Brain microvascular endothelial cell (primary cell): Measurements from ENCODE around the gene LRRC4C.

Source experiments
- DNase-seq: peaks from one replicate; pipeline ENCODE4 v3.0.0-alpha.2; 2020
- H3K27ac ChIP-seq: fragments of 250-450 bp; sonication (Bioruptor Pico); 2 replicates; pipeline ENCODE4 v1.5.1; 2020; ENCODE audit warnings: mild to moderate bottlenecking, moderate library complexity
- H3K27me3 ChIP-seq: fragments of 250-450 bp; sonication (Bioruptor Pico); replicated peaks from 2 replicates; pipeline ENCODE4 v1.5.1; 2020; ENCODE audit warnings: mild to moderate bottlenecking
- H3K36me3 ChIP-seq: fragments of 250-450 bp; sonication (Bioruptor Pico); replicated peaks from 2 replicates; pipeline ENCODE4 v1.5.1; 2020; ENCODE audit warnings: mild to moderate bottlenecking
- H3K4me3 ChIP-seq: 2 replicates; pipeline ENCODE4 v1.5.1; 2011; ENCODE audit warnings: low read depth, mild to moderate bottlenecking, control low read depth, low read length, moderate library complexity
- in situ Hi-C: cut with HindIII; loops from 2 replicates; pipeline ENCODE4 v1.10.0; 2017; ENCODE audit warnings: low sequenced_read_pairs, low pct_ligation_motif_present
- TF ChIP-seq, protein P1 (sequence below): IDR thresholded peaks from 2 replicates; pipeline ENCODE4 v1.5.1; 2011; ENCODE audit warnings: low read depth, mild to moderate bottlenecking, moderate library complexity, low read length, control low read depth, inconsistent platforms; ENCODE audit errors: missing control alignments

The LRRC4C gene

DNA sequence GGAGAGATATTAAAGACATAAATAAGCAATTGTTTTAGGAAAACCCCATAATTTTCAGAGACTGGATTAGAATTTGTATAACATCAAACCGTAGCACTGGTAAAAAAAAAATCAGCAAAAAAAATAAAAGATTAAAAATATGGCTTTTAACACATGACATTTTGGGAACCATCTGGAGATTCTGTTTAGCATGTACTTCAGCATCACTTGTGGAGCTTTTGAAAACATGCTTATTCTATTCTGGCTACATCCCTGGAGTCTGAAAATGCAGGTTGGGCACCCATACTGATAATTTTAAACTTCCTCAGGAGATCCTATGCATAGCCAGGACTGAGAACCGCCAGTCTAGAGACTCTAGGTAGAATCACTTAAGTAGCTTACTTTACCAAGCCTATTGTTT lies 1190.9 kb downstream of the LRRC4C start:
- no peak for DNase-seq
- in situ Hi-C loops = no loop called here
- H3K27me3 ChIP-seq = no peaks in the 10 kb centered on the region
- no peak overlapping the region for H3K27ac ChIP-seq
- no peak overlapping the region for H3K4me3 ChIP-seq
- H3K36me3 ChIP-seq = no peaks in the 10 kb centered on the region
- TF ChIP-seq, protein P1, sequence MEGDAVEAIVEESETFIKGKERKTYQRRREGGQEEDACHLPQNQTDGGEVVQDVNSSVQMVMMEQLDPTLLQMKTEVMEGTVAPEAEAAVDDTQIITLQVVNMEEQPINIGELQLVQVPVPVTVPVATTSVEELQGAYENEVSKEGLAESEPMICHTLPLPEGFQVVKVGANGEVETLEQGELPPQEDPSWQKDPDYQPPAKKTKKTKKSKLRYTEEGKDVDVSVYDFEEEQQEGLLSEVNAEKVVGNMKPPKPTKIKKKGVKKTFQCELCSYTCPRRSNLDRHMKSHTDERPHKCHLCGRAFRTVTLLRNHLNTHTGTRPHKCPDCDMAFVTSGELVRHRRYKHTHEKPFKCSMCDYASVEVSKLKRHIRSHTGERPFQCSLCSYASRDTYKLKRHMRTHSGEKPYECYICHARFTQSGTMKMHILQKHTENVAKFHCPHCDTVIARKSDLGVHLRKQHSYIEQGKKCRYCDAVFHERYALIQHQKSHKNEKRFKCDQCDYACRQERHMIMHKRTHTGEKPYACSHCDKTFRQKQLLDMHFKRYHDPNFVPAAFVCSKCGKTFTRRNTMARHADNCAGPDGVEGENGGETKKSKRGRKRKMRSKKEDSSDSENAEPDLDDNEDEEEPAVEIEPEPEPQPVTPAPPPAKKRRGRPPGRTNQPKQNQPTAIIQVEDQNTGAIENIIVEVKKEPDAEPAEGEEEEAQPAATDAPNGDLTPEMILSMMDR = no peak

DNA sequence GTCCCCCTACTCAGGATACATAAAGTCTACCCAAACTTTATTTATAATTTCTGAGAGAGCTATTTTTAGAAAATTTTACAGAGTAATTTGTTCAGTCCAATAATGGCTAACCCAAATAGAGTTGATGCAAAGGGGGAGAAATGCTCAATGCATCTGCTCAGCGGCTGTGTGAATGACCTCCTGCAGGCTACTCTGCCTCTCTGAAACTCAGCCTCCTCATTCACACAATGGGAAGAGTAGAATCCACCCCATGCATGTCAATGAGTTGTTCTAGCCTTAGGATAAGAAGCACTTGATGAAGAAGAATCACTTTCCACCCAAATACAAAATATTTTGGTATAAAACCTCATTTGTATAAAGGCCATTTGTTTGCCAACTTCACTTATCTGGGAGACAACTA lies 1204.0 kb downstream of the LRRC4C start:
- H3K36me3 ChIP-seq = no peaks in the 10 kb centered on the region
- in situ Hi-C loops = no loop called here
- no peak overlapping the region for H3K27ac ChIP-seq
- TF ChIP-seq, protein P1 = no peak
- no peak overlapping the region for H3K4me3 ChIP-seq
- no peak for DNase-seq
- H3K27me3 ChIP-seq = no peaks in the 10 kb centered on the region

DNA sequence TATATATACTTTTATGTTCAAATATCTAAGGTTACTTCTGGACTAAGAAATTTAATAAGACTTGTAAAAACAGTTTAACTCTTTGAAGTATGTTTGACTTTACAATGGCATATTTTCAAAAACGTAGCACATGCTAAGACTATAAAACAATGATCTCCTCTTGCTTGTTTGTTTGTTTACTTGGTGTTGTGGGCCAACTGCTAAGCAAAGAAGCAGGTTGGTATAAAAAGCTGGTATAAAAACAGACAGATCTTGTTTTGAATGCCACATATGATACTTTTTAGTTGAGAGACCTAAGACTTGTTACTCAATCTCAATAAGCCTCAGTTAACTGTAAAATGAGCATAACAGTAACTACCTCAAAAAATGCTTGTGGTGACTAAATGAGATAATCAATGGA lies 1206.3 kb downstream of the LRRC4C start:
- TF ChIP-seq, protein P1 = no peak
- Histone ChIP-seq H3K27ac (no peak overlapping the region), H3K36me3 (no peaks in the 10 kb centered on the region), H3K27me3 (no peaks in the 10 kb centered on the region), H3K4me3 (no peak overlapping the region)
- no peak for DNase-seq
- in situ Hi-C loops = no loop called here

DNA sequence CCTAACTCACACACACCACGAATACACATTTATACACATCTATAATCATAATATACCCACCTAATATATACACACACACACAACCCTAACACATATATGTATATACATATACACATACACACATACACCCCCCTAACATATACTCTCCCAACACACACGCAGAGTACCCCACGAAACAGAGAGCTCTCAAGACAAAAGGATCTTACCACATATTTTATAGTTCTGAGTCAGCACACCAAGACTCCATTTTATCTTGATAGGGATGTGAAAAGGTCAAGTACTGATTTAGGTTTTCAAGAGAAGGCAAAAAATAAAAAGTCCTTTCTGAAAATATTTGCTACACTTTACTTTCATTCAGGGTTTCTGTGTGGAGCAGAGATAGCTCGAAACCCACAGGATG lies 1207.2 kb downstream of the LRRC4C start:
- no peaks in the 10 kb centered on the region for H3K27me3 ChIP-seq
- no peak overlapping the region for H3K4me3 ChIP-seq
- in situ Hi-C loops = no loop called here
- no peak for DNase-seq
- TF ChIP-seq, protein P1 = no peak
- H3K27ac ChIP-seq = no peak overlapping the region
- H3K36me3 ChIP-seq = no peaks in the 10 kb centered on the region

DNA sequence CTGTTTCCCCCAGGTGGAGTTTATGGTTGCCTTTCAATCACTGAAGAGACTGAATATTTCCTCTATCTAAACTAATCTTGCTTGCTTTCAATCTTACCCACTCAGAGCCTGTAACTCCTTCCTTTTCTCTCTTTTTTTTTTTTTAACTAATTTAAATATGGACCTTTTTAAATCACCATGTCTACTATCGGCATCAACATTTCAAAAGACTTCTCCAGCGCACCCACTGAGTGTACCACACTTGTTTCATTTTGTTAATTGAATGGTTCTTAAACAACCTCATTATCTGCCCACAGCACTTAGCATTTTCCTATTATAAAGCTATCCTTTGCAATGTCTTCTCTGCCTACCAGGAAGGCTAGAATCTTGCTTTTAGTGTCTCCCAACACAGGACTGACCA lies 1212.5 kb downstream of the LRRC4C start:
- H3K4me3 ChIP-seq = no peak overlapping the region
- no peak for DNase-seq
- in situ Hi-C loops = no loop called here
- TF ChIP-seq, protein P1 = no peak
- H3K27me3 ChIP-seq = no peaks in the 10 kb centered on the region
- no peak overlapping the region for H3K27ac ChIP-seq
- no peaks in the 10 kb centered on the region for H3K36me3 ChIP-seq

DNA sequence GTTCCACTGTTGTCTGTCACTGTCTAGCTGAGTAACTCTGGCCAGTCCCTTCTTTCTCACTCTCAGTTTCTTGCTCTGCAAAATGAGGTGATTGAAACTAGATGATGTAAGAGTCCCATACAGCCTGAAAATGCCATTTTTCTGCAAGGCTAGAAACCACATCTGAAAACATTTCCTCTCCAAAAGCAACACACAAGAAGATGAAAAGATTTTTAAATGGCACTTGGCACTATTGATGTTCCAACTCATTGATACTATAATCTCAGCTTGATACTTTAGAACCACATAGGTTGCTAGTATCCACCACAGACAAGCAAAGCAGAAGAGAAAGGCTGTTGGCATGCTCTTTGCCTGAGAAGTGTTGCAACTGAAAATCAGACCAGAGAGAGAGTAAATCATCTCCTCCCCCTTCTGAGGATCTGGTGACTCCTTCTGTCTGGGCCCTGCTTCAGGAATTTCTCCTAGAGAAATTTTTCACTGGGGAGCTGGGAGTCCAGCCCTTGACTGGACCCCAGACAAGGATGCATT lies 1217.9 kb downstream of the LRRC4C start:
- in situ Hi-C loops = no loop called here
- no peak for DNase-seq
- no peak overlapping the region for H3K27ac ChIP-seq
- H3K4me3 ChIP-seq = no peak overlapping the region
- no peaks in the 10 kb centered on the region for H3K36me3 ChIP-seq
- TF ChIP-seq, protein P1 = no peak
- H3K27me3 ChIP-seq = no peaks in the 10 kb centered on the region
